Measurements from ENCODE around the gene DHX32.
"Not testable (repeated sequence)": the region's sequence is repeated elsewhere in the genome, so short reads cannot be mapped to it uniquely, and the experiment has no call there.

GRCh38 chr10:125907598-125907997, 26.5 kb upstream of the DHX32 start:
- not testable (repeated sequence) for TF ChIP-seq EZH2 (IDR thresholded peaks at IDR 0.05; ENCODE audit: low read length); CTCF (optimal IDR thresholded peaks at IDR 0.05 in 1 of 3, IDR thresholded peaks at IDR 0.05 in 1 of 3, conservative IDR thresholded peaks at IDR 0.05 in 1 of 3; ENCODE audit: extremely low read depth in 1 of 3, insufficient read depth in 2 of 3, low read length in 3 of 3)
